SJSA1 (cell line): ENCODE measurements around the gene LENEP. TPM values are rescaled to one million over a fixed set of nuclear protein-coding genes. Genes with fewer than 3 reads are reported as not detected.
A peak's percentile ranks its signal among the peaks of the same experiment; 100 is the strongest.

Experiments
- DNase-seq, 2 experiments: peaks; one replicate each; pipeline ENCODE4 v3.0.0-alpha.2; 2015 to 2020; ENCODE audit warnings: low spot score in 2 of 2, low read depth in 1 of 2
- H3K27ac ChIP-seq: fragments of 250-450 bp; sonication (Bioruptor Pico); 2 replicates; pipeline ENCODE4 v1.5.1; 2020; ENCODE audit warnings: mild to moderate bottlenecking, moderate library complexity
- H3K27me3 ChIP-seq: fragments of 250-450 bp; sonication (Bioruptor Pico); replicated peaks from 2 replicates; pipeline ENCODE4 v1.5.1; 2020; ENCODE audit warnings: mild to moderate bottlenecking, moderate library complexity
- H3K36me3 ChIP-seq: fragments of 250-450 bp; sonication (Bioruptor Pico); 2 replicates; pipeline ENCODE4 v1.5.1; 2020; ENCODE audit warnings: mild to moderate bottlenecking
- H3K4me1 ChIP-seq: fragments of 250-450 bp; sonication (Bioruptor Pico); replicated peaks from 2 replicates; pipeline ENCODE4 v1.6.1; 2021; ENCODE audit warnings: mild to moderate bottlenecking
- H3K4me3 ChIP-seq: fragments of 250-450 bp; sonication (Bioruptor Pico); 2 replicates; pipeline ENCODE4 v1.5.1; 2020; ENCODE audit warnings: mild to moderate bottlenecking
- H3K9me3 ChIP-seq: fragments of 250-450 bp; sonication (Bioruptor Pico); replicated peaks from 2 replicates; pipeline ENCODE4 v1.5.1; 2020; ENCODE audit warnings: mild to moderate bottlenecking
- total RNA-seq: library from RNA; depleted of rRNA; stranded (reverse); fragments of >200 nt; shearing (Covaris generic); gene quantifications from 2 replicates; pipeline ENCODE4 v1.2.3, GENCODE V29; 2014; rRNA removed

The LENEP gene, protein sequence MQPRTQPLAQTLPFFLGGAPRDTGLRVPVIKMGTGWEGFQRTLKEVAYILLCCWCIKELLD
- not detected in 2 replicates for total RNA-seq

DNA sequence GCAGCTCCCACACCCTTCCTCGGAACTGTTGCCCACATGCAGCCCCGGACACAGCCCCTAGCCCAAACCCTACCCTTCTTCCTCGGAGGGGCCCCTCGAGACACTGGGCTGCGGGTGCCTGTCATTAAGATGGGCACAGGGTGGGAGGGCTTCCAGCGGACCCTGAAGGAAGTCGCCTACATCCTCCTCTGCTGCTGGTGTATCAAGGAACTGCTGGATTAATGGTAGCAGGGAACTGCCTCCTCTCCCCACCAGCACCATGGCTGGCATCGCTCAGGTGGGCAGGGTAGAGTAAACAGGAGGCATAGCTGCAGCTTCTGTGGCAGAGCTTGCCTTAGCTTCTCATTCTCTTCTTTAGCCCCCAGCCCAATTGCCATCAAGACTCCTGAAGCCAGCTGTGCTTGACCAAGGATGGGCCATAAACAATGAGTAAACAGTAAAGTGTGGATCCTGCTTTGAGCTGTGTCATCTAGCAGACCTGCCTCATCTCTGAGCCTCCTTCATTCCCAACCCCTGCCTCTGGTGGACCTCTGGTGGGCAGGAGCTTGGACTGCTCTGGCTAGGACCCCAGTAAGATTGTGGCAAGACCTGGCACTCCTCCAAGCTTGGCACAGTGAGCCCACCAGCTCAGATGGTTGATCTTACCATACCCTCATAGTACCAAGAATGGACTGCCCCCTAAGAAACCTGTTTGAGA, at the start of gene LENEP:
TSS of gene LENEP (plus strand) at position 15 of the 697 bp plus-strand sequence. CDS start at position 37, 22 bp downstream.
- DNase-seq, result no peak
- Histone ChIP-seq H3K4me1 (peaks cover 11% of the 10 kb centered on the region), H3K9me3 (no peaks in the 10 kb centered on the region), H3K4me3 (no peak within 1 kb of the TSS), H3K36me3 (peaks cover 22% of the 10 kb centered on the region), H3K27ac (no peak within 1 kb of the TSS; the same call in 1 of the 2 replicates), H3K27me3 (no peaks in the 10 kb centered on the region)

DNA sequence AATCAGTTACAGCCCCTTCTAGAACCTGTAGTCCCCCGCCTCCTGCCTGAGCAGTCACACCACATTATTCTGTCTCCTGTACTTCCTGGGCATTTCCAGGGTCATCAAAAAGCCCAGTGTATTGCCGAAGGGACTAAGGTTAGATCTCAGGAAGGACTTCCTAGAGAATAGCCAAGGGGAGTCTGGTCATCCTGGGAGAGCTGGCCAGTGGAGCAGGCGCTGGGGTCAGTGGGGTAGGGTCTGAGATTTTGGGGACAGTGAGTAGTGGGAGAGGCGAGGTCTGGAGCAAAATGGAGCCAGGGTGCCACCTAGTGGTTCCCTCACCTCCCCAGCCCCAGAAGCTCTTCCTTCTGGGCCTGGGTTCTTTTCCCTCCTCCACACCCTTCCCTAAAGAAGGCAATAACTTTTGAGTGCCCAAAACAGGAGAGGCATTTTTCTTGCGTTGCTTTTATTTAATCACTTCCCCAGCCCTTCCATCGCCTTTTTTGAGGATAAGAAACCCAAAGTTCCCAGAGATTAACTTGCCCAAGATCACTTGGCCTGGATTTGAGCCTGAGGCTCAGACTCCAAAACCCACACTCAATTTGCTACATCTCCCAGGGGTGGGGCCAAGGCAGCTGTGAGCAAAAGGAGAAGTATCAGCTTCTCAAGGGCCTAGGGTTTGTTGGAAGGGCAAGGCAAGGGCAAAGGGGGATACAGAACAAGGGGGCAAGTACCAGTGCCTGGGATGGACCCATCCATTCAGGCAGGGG, 49.6 kb upstream of the LENEP start:
- no peak overlapping the region for H3K27ac ChIP-seq
- DNase-seq, result peak in 1 of 2 experiments; percentile 34
- H3K9me3 ChIP-seq, result no peaks in the 10 kb centered on the region
- H3K4me3 ChIP-seq, result no peak overlapping the region
- H3K4me1 ChIP-seq, result no peaks in the 10 kb centered on the region
- H3K36me3 ChIP-seq, result no peaks in the 10 kb centered on the region
- no peaks in the 10 kb centered on the region for H3K27me3 ChIP-seq

DNA sequence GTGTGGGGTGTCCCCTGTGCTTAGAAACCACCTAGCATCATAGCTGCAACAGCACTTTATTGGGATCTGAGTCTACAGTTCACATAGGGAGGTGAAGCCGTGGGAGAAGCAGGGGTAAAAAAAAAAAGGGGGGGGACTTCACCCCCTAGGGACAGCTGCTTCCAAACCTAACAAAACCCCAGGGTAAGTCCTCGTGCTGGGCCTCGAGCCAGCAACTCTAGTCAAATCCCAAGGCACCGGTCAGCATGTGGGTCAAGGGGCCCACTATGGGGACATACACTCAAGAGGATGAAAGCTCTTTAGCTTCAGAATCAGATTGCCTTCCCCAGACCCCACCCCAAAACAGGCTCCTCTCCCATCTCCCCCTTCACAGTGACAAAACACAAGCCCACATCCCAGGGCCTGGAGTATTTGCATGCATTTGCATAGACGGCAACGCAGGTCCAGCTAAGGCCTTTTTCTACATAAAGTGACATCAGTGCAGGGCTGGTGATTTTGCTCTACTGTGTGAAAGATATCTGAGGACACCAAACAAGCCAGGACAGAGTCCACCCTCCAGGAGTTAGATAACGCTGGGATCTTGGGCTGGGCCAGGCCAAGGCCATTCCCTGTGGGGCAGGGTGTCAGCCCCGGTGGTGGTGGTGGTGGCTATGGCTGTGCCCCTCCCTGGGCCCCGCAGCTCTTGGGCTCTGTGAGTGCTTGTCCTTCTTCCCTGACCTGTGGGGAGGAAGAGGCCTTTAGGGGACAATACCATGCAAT, 48.8 kb upstream of the LENEP start:
- H3K4me3 ChIP-seq, result no peak overlapping the region
- no peaks in the 10 kb centered on the region for H3K36me3 ChIP-seq
- H3K9me3 ChIP-seq, result no peaks in the 10 kb centered on the region
- no peaks in the 10 kb centered on the region for H3K27me3 ChIP-seq
- no peak overlapping the region for H3K27ac ChIP-seq
- no peaks in the 10 kb centered on the region for H3K4me1 ChIP-seq
- DNase-seq, result no peak

DNA sequence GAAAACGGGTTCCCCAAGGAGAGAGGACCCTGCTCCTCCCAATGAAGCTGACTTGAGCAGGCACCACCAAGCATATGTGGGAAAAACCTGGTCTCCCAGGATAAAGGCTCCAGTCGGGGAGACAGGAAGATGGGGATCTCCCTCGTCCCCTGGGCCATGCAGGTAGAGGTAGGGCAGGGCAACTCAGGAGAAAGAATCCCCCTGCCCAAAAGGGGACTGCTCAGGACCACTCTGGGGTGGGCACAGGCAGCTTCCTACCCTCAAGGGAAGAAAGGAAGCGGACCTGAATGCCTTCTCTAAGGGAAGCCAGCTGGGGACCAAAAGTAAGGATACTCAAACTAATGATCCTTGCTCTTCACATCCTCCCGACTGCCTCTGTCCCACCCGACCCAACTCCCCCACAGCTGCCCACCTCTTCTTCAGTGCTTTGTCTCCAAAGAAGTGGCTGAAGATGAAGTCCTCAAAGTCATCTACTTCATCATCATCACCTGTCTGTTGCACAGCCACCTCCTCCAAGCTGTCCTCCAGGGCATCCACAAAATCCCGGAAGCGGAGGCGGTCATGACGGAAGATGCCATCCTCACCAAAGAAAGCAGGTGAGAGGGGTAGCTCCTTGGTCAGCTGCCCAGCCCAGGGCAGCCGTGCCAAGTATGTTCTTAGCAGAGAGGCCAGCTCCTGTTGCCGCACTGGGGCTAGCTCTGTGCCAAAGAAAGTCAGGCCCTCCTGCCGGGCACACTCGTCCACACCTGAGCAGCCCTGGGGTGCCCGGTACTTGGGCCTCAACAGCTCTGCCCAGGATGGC, 48.0 kb upstream of the LENEP start:
- no peaks in the 10 kb centered on the region for H3K27me3 ChIP-seq
- H3K4me1 ChIP-seq, result no peaks in the 10 kb centered on the region
- no peak overlapping the region for H3K4me3 ChIP-seq
- H3K36me3 ChIP-seq, result no peaks in the 10 kb centered on the region
- no peak overlapping the region for H3K27ac ChIP-seq
- no peaks in the 10 kb centered on the region for H3K9me3 ChIP-seq
- DNase-seq, result no peak

DNA sequence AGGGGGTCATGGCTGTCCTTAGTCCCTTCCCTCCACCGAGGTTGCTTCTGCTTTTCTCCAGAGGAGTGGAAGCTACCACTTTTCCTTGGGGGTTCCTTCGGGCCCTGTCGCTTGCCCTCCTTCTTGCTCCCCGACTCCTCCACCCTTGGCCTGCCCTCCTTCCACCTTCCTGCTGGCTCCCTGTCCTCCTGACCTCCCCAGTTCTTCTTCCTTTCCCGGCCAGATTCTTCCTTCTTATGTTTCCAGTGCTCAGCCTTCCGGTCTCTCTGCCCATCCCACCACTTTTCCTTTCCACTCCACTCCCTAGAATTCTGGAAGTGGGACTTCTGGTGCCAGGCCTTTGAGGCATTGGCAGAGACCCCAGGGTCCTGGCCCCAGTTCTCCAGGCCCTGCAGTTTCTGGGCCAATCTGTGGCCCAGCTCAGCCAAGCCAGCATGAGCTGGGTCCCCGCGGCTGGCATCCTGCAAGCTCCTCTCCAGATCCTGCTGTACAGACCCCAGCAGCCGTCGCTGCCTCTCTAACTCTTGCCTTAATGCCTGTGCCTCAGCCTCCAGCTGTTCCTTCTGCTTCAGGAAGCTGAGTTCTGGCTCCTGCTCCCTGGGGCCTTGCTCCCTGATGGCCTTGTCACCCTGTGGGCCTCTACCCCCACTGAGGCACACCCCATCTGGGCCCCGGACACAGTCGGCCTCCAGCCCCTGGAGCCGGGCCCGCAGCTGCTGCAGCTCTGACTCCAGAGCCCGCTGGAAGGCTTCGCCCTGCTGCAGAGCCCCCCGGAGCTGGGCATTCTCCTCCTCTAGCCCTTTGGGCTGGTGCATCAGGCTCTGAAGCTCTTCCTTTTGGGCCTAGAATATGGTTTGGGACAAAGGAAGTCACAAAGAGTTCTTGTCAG, 47.2 kb upstream of the LENEP start:
- Histone ChIP-seq H3K36me3 (no peaks in the 10 kb centered on the region), H3K9me3 (no peaks in the 10 kb centered on the region), H3K27ac (no peak overlapping the region), H3K4me3 (no peak overlapping the region), H3K27me3 (no peaks in the 10 kb centered on the region), H3K4me1 (no peaks in the 10 kb centered on the region)
- DNase-seq, result no peak

DNA sequence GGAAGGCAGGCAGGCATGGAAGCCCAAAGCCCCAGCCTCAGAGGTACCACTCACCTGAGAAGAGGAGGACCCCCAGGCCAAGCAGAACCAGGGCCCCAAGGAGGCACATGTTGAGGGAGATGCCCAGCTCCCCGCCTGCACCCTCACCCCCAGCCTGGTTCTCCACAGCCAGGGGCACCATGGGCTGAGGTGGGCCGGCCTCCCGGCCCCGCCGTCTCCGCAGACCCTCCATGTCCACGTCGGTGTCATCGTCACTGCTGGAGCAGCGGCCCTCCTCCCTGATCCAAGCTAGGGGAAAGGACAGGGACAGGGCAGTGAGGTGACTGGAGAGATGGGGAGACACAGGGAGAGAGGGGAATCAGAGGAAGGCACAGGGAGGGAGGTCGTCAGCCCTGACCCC, 45.3 kb upstream of the LENEP start:
- no peak overlapping the region for H3K4me3 ChIP-seq
- H3K27me3 ChIP-seq, result no peaks in the 10 kb centered on the region
- no peak overlapping the region for H3K27ac ChIP-seq
- H3K36me3 ChIP-seq, result no peaks in the 10 kb centered on the region
- no peak for DNase-seq
- H3K9me3 ChIP-seq, result no peaks in the 10 kb centered on the region
- H3K4me1 ChIP-seq, result no peaks in the 10 kb centered on the region

DNA sequence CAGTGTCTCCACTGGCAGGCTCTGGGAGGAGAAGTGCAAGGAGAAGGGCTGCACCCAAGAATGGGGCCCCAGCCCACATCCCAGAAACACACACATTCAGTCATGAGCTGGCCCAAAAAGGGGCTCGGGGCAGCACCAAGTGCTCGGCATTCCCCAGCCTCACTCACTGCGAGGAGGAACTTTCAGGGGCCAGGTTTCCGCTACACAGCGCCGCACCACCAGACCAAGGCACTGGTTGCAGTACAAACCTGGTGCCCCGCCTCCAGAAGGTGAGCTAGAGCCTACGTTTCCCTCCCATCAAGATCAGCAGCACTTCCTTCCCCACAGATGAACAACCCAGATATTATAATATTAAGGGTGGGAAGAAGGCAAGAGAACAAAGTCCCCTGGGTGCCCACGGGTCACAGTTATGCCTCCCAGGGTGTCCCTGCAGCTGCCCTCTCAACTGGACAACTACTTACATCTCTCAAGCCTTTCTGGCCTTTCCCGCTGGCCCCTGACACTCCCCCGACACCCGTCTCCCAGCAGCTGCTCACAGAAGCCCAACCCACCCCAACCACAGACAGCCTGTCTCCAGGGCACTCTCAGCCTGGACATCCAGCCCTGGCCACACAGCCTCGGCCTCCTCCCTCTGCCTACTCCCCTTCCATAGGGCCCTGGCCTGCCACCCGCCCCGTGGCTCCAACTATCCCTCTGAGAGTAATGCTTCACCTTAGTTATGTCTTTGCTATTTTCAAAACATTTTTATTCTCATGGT, 41.3 kb upstream of the LENEP start:
- peaks cover 11% of the 10 kb centered on the region for H3K4me1 ChIP-seq
- no peaks in the 10 kb centered on the region for H3K27me3 ChIP-seq
- H3K27ac ChIP-seq, result no peak overlapping the region
- no peak for DNase-seq
- H3K9me3 ChIP-seq, result no peaks in the 10 kb centered on the region
- no peaks in the 10 kb centered on the region for H3K36me3 ChIP-seq
- no peak overlapping the region for H3K4me3 ChIP-seq

DNA sequence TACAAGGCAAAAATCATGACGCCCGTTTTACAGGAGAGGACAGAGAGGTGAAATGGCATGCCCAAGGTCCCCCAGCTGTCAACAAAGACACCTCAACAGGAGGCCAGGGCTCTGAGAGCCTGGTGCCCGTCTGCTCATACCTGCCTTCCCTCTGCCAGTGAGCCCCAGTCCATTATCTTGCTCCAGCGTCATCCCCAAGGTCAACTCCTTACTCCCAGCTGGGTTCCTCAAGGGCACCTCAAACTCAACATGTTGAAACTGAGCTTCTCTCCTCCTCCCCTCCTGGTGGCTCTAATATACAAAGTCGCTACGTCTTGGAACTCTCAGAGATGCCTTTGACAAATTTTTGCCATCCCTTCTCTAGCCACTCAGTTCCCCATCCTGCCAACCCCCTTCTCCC, 40.7 kb upstream of the LENEP start:
- Histone ChIP-seq H3K9me3 (no peaks in the 10 kb centered on the region), H3K36me3 (no peaks in the 10 kb centered on the region; the same call in 1 of the 2 replicates), H3K27ac (no peak overlapping the region), H3K4me3 (no peak overlapping the region), H3K27me3 (no peaks in the 10 kb centered on the region), H3K4me1 (peaks cover 11% of the 10 kb centered on the region)
- DNase-seq, result no peak

DNA sequence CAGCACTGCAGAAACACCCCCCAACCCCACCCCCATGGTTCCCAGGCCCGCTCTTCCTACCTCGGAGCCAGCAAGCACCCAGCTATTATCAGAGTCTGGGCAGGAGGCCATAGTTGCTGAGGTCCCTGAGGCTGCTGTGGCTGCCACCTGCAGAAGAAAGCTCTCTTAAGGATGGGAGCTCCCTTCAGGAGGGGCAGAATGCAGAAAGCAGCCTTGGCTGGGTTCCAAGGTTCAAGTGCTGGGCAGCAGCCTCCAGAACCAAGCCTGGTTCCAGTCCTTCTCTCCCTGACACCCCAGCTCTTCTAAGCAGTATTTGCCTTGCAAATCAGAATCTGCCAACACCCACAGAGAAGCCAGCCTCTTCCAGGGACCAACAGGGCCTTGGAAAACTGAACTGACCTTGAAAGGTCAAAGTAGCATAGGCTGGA, 39.8 kb upstream of the LENEP start:
- H3K36me3 ChIP-seq, result peaks cover 8% of the 10 kb centered on the region
- no peaks in the 10 kb centered on the region for H3K9me3 ChIP-seq
- H3K4me3 ChIP-seq, result no peak overlapping the region

DNA sequence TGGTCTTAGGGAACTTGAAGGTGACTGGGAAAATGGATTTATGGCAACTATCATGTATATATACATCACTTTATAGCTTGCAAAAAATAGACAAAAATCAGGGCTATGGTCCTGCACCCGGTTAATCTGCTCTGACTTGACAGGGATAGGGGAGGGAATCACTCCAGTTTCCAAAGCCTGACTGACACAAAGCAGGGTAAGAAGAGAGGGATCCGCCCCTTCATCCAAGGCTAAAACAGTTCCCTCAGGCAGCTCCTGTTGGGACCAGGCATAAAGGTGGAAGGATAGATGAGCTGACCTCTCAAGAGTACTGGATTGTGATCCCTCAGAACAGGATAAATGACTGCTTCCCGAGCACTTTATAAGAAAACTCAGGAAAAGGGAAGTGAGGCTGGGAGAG, 38.8 kb upstream of the LENEP start:
- Histone ChIP-seq H3K4me1 (peaks cover 11% of the 10 kb centered on the region), H3K9me3 (no peaks in the 10 kb centered on the region), H3K4me3 (no peak overlapping the region), H3K36me3 (peaks cover 17% of the 10 kb centered on the region), H3K27me3 (no peaks in the 10 kb centered on the region), H3K27ac (no peak overlapping the region)
- DNase-seq, result no peak

More for the DNA sequence above, 39.8 kb upstream of the LENEP start:
- H3K27me3 ChIP-seq, result no peaks in the 10 kb centered on the region
- no peak for DNase-seq
- H3K4me1 ChIP-seq, result peaks cover 11% of the 10 kb centered on the region
- H3K27ac ChIP-seq, result no peak overlapping the region

DNA sequence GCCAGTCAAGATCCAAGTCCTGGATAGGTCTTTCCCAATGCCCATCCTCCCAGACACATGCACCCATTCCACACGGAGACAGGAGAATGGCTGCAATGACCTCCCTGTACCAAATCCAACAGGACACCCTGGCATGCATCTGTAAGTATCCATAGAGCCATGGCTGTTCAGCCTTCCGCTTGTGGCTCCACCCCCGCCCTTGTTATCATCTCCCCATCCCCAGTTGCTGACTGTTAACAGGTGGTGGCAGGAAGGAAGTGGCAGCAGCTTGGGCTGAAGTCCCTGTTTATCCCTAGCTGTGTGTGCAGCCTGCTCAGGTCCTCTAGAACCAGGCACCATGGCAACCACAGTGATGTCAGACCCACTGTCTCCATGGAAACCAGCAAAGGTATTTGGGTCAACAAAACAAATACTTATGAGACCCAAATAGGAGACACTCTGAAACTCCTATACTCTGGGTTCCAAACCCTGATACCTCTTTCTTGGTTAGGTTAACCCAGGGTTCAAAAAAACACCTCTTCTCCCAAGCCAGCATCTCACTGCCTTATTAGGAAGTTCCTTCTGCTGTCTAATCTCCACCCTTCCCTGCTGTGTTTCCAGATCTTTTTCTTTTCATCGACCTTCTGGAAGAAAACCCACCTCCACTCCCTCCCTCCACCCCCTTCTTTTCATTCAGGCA, 38.2 kb upstream of the LENEP start:
- H3K36me3 ChIP-seq, result peaks cover 21% of the 10 kb centered on the region

More for the DNA sequence above, 38.2 kb upstream of the LENEP start:
- Histone ChIP-seq H3K9me3 (no peaks in the 10 kb centered on the region), H3K27ac (peak overlapping the region; percentile 4), H3K27me3 (no peaks in the 10 kb centered on the region), H3K4me1 (peaks cover 11% of the 10 kb centered on the region), H3K4me3 (peak overlapping the region; percentile 34)
- DNase-seq, result no peak
